Measurements from ENCODE around the gene MVK.

DNA sequence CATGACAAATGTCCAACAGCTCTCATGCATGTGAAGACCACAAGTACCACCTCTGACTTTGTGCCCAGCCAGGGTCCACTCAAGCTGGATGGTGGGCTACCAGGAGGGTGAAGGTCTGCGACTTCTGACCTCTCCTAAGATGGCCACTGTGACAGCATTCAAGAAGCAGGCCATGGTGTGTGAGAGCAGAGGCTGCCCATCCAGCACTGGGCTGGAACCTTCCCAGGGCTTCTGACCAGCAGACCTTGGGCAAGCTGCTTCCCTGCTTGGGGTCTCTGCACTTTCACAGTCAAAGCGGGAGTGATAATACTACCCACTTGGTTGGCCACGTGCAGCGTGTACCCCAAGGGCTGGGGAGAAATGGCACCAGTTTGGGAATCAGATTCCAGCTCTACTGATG is 10.7 kb upstream of the MVK start:
- TF ChIP-seq, protein P1, sequence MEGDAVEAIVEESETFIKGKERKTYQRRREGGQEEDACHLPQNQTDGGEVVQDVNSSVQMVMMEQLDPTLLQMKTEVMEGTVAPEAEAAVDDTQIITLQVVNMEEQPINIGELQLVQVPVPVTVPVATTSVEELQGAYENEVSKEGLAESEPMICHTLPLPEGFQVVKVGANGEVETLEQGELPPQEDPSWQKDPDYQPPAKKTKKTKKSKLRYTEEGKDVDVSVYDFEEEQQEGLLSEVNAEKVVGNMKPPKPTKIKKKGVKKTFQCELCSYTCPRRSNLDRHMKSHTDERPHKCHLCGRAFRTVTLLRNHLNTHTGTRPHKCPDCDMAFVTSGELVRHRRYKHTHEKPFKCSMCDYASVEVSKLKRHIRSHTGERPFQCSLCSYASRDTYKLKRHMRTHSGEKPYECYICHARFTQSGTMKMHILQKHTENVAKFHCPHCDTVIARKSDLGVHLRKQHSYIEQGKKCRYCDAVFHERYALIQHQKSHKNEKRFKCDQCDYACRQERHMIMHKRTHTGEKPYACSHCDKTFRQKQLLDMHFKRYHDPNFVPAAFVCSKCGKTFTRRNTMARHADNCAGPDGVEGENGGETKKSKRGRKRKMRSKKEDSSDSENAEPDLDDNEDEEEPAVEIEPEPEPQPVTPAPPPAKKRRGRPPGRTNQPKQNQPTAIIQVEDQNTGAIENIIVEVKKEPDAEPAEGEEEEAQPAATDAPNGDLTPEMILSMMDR (optimal IDR thresholded peaks at IDR 0.05 in 1 of 3, IDR thresholded peaks at IDR 0.05 in 1 of 3, conservative IDR thresholded peaks at IDR 0.05 in 1 of 3; ENCODE audit: extremely low read depth in 1 of 3, insufficient read depth in 2 of 3, low read length in 3 of 3): no peak
- TF ChIP-seq EZH2 (IDR thresholded peaks at IDR 0.05; ENCODE audit: low read length): no peak
